ENCODE data around the gene CFAP119. TPM values are rescaled to one million over a fixed set of nuclear protein-coding genes. Genes with fewer than 3 reads are reported as not detected.

CFAP119 gene
- total RNA-seq, 3 donors from 2014 or later (not counting 1 experiment from before 2014, with no cell fraction given): 3.4 to 5.1 (median 4.9) TPM

DNA sequence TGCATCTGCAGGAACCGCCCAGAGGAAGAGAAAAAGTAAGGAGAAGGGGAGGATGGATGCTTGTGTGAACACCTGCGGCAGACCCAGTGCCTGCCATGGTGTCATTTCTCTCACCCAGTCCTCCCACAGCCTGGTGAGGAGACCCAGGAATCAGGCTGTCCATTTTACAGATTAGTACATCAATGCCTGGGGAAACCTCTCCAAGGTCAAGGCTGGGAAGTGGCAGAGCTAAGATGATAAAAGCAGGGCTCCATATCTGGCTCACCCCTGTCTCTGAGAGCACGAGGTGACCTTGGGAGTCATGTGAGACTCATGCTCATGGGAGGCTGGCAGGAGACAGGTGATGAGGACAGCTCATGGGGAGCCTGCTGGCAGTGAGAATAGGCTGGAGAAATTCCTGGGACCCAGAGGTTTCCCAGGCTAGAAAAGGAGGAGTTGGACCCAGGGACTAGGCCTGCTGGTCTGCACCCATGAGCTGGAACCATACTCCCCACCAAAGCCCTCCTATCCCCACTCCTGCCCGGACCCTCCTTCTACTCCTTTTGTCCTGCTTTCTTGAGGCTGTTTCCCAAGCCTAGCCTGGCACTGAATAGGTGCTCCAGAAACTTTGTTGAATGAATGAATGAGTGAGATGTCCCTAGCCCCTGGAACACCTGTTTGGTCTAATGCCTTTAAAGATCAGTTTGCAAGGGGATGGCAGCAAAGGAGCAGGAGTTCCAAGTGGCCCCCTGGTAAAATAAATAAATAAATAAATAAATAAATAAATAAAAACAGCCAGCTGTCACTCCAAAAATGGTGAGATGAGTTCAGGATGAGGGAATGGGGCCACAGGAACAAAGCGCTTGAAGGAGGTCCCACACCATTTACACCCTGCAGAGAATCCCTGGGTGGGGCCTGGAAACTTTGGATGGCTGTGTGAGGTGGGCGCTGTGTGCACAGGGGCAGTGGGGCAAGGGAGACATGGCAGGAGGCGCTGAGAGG is 23.6 kb upstream of the CFAP119 start:
- intact Hi-C loops (cut with micrococcal nuclease): no loop called here
- H3K4me1 Mint-ChIP-seq: peaks cover 5 to 18% of the 10 kb centered on the region in 2 donors

DNA sequence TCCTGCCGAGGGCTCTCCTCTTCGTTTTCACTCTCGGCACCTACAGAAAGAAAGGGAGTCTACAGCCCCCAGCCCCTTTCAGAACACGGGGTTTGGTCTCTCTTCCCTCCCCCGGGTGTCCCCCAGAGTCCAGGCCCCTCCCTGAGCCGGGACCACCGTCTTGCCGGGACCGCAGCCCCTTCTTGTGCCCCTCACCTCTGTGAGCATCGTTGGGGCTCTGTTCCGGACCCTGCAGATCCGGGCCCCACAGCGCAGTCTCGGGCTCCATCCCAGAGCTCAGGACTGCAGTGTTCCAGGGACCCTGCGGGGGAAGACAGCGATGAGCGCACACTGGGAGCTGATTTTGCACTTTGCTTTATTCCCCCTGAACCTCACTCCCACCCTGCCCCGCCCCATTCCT is 22.4 kb upstream of the CFAP119 start:
- Histone ChIP-seq H3K36me3 (ENCODE audit: control insufficient read depth, insufficient read depth, low read length) (no peaks in the 10 kb centered on the region), H3K4me3 (ENCODE audit: low read length) (no peak overlapping the region), H3K27ac (ENCODE audit: low read length) (no peak overlapping the region), H3K27me3 (ENCODE audit: control insufficient read depth, insufficient read depth, low read length) (peaks cover 11% of the 10 kb centered on the region), H3K4me1 (ENCODE audit: control insufficient read depth, insufficient read depth, low read length) (peaks cover 22% of the 10 kb centered on the region), H3K9me3 (ENCODE audit: control insufficient read depth, insufficient read depth, low read length) (no peaks in the 10 kb centered on the region)
- TF ChIP-seq, protein P1, sequence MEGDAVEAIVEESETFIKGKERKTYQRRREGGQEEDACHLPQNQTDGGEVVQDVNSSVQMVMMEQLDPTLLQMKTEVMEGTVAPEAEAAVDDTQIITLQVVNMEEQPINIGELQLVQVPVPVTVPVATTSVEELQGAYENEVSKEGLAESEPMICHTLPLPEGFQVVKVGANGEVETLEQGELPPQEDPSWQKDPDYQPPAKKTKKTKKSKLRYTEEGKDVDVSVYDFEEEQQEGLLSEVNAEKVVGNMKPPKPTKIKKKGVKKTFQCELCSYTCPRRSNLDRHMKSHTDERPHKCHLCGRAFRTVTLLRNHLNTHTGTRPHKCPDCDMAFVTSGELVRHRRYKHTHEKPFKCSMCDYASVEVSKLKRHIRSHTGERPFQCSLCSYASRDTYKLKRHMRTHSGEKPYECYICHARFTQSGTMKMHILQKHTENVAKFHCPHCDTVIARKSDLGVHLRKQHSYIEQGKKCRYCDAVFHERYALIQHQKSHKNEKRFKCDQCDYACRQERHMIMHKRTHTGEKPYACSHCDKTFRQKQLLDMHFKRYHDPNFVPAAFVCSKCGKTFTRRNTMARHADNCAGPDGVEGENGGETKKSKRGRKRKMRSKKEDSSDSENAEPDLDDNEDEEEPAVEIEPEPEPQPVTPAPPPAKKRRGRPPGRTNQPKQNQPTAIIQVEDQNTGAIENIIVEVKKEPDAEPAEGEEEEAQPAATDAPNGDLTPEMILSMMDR (IDR thresholded peaks at IDR 0.05): no peak
- 92% methylated on average over 18 of the region's 18 CpGs for WGBS (ENCODE audit: insufficient coverage)
- H3K27me3 Mint-ChIP-seq (ENCODE audit: low read depth in 2 of 2): peaks cover 8 to 13% of the 10 kb centered on the region in 2 donors
- no peak overlapping the region for H3K4me3 Mint-ChIP-seq
- ATAC-seq (no peak), DNase-seq (no peak)
- H3K4me1 Mint-ChIP-seq: peaks cover 5 to 18% of the 10 kb centered on the region in 2 donors
- no peaks in the 10 kb centered on the region for H3K9me3 Mint-ChIP-seq
- H3K27ac Mint-ChIP-seq: no peak overlapping the region
- intact Hi-C loops (cut with micrococcal nuclease): no loop called here
- H3K36me3 Mint-ChIP-seq: no peaks in the 10 kb centered on the region

More for the DNA sequence above, 23.6 kb upstream of the CFAP119 start:
- H3K27ac Mint-ChIP-seq: peak overlapping the region in 1 of 2 donors; percentile 16
- TF ChIP-seq, protein P1 (IDR thresholded peaks at IDR 0.05): no peak
- Histone ChIP-seq H3K36me3 (ENCODE audit: control insufficient read depth, insufficient read depth, low read length) (no peaks in the 10 kb centered on the region), H3K9me3 (ENCODE audit: control insufficient read depth, insufficient read depth, low read length) (no peaks in the 10 kb centered on the region), H3K4me3 (ENCODE audit: low read length) (no peak overlapping the region), H3K27me3 (ENCODE audit: control insufficient read depth, insufficient read depth, low read length) (peaks cover 11% of the 10 kb centered on the region), H3K27ac (ENCODE audit: low read length) (no peak overlapping the region), H3K4me1 (ENCODE audit: control insufficient read depth, insufficient read depth, low read length) (peaks cover 22% of the 10 kb centered on the region)
- H3K36me3 Mint-ChIP-seq: no peaks in the 10 kb centered on the region
- H3K9me3 Mint-ChIP-seq: no peaks in the 10 kb centered on the region
- peak overlapping the region; percentile 69 for H3K4me3 Mint-ChIP-seq
- WGBS (ENCODE audit: insufficient coverage): 82% methylated on average over 5 of the region's 7 CpGs
- no peak for ATAC-seq
- H3K27me3 Mint-ChIP-seq (ENCODE audit: low read depth in 2 of 2): peaks cover 8 to 13% of the 10 kb centered on the region in 2 donors
- DNase-seq: no peak

DNA sequence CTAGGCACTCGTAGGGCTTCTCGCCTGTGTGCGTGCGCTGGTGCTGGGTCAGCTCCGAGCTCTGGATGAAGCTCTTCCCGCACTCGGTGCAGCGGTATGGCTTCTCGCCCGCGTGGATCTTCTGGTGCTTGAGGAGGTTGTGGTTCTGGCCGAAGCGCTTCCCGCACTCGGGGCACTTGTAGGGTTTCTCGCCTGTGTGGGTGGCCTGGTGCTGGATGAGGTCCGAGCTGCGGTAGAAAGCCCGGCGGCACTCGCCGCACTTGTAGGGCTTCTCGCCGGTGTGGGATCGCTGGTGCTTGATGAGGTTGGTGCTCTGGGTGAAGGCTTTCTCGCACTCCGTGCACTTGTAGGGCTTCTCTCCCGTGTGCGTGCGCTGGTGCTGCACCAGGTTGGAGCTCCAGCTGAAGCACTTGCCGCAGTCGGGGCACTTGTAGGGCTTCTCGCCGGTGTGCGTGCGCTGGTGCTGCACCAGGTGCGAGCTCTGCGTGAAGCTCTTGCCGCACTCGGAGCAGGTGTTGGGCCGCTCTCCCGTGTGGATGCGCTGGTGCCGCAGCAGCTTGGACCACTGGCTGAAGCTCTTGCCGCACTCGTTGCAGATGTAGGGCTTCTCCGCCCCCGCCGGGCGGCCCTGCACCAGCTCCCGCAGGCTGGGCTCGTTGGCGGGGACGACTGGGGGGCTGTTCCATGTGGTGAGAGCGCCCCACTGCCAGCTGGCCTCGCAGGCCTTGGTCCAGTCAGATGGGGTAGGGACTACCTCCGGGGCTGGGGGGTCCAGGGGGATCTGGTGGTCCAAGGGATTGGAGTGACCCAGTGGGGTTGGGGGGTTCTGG is 21.6 kb upstream of the CFAP119 start:
- H3K9me3 ChIP-seq (ENCODE audit: control insufficient read depth, insufficient read depth, low read length): no peaks in the 10 kb centered on the region
- H3K36me3 Mint-ChIP-seq: no peaks in the 10 kb centered on the region
- no peak overlapping the region for H3K27ac ChIP-seq (ENCODE audit: low read length)
- no peak overlapping the region for H3K27ac Mint-ChIP-seq
- no peaks in the 10 kb centered on the region for H3K9me3 Mint-ChIP-seq
- ATAC-seq: no peak
- peaks cover 8 to 13% of the 10 kb centered on the region in 2 donors for H3K27me3 Mint-ChIP-seq (ENCODE audit: low read depth in 2 of 2)
- TF ChIP-seq, protein P1 (IDR thresholded peaks at IDR 0.05): no peak
- H3K4me1 ChIP-seq (ENCODE audit: control insufficient read depth, insufficient read depth, low read length): peaks cover 22% of the 10 kb centered on the region
- H3K4me3 ChIP-seq (ENCODE audit: low read length): no peak overlapping the region
- peaks cover 11% of the 10 kb centered on the region for H3K27me3 ChIP-seq (ENCODE audit: control insufficient read depth, insufficient read depth, low read length)
- H3K4me3 Mint-ChIP-seq: no peak overlapping the region
- no peak for DNase-seq
- H3K4me1 Mint-ChIP-seq: peaks cover 5 to 18% of the 10 kb centered on the region in 2 donors
- intact Hi-C loops (cut with micrococcal nuclease): no loop called here
- 98% methylated on average over 57 of the region's 57 CpGs for WGBS (ENCODE audit: insufficient coverage)
- no peaks in the 10 kb centered on the region for H3K36me3 ChIP-seq (ENCODE audit: control insufficient read depth, insufficient read depth, low read length)
